DOHH2 (cell line): Measurements from ENCODE around the gene DUSP28.

Experiments
- EZH2phosphoT487 ChIP-seq: fragments of 200-600 bp; sonication (generic); IDR thresholded peaks from 2 replicates; pipeline ENCODE4 v1.6.1; 2017; ENCODE audit warnings: borderline replicate concordance, mild to moderate bottlenecking, antibody characterized with exemption, low read length, moderate library complexity, mixed read lengths
- TF ChIP-seq, protein P1 (sequence below): fragments of 200-600 bp; sonication (generic); IDR thresholded peaks from one replicate; pipeline ENCODE4 v1.5.1; 2014; ENCODE audit warnings: antibody characterized with exemption, mild to moderate bottlenecking, low read depth, low read length; ENCODE audit not compliant: poor library complexity, severe bottlenecking

DNA sequence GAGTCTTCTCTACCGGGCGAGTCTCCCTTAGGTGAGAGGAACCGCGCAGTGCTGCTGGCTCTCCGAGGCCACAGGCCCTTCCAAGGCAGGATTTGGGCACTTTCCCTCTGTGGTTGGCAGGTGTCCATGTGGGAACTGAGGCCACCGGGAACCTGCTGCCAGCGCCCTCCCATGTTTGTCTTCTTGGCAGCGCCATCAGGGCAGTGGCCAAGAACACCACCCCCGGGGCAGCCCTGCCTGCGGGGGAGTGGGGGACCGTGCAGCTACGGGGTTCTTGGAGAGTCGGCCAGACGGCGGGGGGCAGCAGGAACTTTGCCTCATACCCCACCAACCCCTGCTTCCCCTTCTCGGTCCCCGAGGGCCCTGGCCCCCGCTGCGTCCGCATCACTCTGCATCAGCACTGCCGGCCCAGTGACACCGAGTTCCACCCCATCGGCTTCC is 36.4 kb downstream of the DUSP28 start:
- TF ChIP-seq, protein P1, sequence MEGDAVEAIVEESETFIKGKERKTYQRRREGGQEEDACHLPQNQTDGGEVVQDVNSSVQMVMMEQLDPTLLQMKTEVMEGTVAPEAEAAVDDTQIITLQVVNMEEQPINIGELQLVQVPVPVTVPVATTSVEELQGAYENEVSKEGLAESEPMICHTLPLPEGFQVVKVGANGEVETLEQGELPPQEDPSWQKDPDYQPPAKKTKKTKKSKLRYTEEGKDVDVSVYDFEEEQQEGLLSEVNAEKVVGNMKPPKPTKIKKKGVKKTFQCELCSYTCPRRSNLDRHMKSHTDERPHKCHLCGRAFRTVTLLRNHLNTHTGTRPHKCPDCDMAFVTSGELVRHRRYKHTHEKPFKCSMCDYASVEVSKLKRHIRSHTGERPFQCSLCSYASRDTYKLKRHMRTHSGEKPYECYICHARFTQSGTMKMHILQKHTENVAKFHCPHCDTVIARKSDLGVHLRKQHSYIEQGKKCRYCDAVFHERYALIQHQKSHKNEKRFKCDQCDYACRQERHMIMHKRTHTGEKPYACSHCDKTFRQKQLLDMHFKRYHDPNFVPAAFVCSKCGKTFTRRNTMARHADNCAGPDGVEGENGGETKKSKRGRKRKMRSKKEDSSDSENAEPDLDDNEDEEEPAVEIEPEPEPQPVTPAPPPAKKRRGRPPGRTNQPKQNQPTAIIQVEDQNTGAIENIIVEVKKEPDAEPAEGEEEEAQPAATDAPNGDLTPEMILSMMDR: no peak
- TF ChIP-seq EZH2phosphoT487: no peak
